H7 (cell line): ENCODE data around the gene CPT1C. TPM values are rescaled to one million over a fixed set of nuclear protein-coding genes. Genes with fewer than 3 reads are reported as not detected.

ENCODE experiments used
- DNase-seq: peaks from one replicate; pipeline ENCODE4 v3.0.0; 2012
- H3K27me3 ChIP-seq: 2 replicates; pipeline ENCODE4 v1.6.0; 2011; ENCODE audit warnings: mild to moderate bottlenecking, low read length; ENCODE audit not compliant: control insufficient read depth, insufficient read depth
- H3K36me3 ChIP-seq: replicated peaks from 2 replicates; pipeline ENCODE4 v1.5.1; 2011; ENCODE audit warnings: low read length; ENCODE audit not compliant: control insufficient read depth, insufficient read depth
- H3K4me3 ChIP-seq: 2 replicates; pipeline ENCODE4 v1.5.1; 2011; ENCODE audit warnings: low read depth, mild to moderate bottlenecking, control low read depth, low read length, moderate library complexity; ENCODE audit not compliant: insufficient read depth
- total RNA-seq: library from RNA; depleted of rRNA; stranded (reverse); fragments of >200 nt; shearing (Covaris generic); gene quantifications from 2 replicates; pipeline ENCODE4 v1.2.3, GENCODE V29; 2014; rRNA removed

CPT1C gene
- total RNA-seq: 25.8 and 28.9 TPM in 2 replicates

GRCh38 chr19:49690656-49691242 lies at the start of gene CPT1C:
Gene CPT1C (plus strand): TSS chr19:49691116. CDS start chr19:49692253, 1,137 bp downstream.
- peaks cover 12% of the 10 kb centered on the region for H3K36me3 ChIP-seq
- H3K27me3 ChIP-seq: no peaks in the 10 kb centered on the region
- DNase-seq: peak; percentile 96
- peak within 1 kb of the TSS; percentile 74 for H3K4me3 ChIP-seq

DNA sequence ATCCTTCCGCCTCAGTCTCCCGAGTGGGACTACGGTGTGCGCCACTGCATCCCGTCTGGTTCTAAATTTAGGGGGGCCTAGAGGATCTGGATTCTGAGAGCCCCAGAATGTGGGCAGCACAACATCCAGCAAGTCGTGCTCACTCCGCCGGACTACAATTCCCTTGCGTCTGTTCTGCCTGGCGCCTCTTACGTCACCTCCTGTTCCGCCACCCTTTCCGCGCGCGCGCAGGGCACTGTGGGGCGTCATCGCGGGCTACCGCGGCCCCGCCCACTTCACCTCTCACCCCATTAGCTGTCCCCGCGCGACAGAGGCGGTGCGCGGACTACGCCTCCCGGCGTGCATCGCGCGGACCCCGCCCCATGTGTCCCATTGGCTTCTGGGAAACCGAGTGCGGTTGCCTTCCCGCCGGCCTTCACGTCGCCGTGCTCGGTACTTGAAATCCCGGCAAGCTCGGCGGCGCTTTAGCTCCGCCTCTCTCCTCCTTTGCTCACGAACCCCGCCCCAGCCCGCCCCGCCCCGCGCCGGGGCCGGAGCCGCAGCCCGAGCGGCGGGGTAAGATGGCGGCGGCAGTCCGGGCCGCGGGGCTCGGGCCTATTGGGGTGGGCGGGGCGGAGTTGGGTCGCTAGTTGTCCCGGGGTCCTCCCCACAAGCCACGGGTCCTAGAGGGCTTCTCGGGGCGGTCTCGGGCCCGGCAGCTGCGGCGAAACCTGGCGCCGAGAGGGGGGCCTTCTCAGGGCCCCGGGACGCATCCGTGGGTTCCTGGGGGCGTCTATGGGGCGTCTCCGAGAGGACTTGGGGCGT lies 49.0 kb upstream of the CPT1C start, which contains the start of gene SCAF1:
Gene SCAF1, plus strand, starts transcription at position 522 of the 804 bp plus-strand sequence. CDS start 2,818 bp downstream, outside the sequence.
- Histone ChIP-seq H3K4me3 (peak within 1 kb of the TSS; percentile 96), H3K27me3 (no peaks in the 10 kb centered on the region), H3K36me3 (peaks cover 8% of the 10 kb centered on the region)
- peak; percentile 98 for DNase-seq

GRCh38 chr19:49642492-49643035 lies 48.4 kb upstream of the CPT1C start:
- Histone ChIP-seq H3K36me3 (peaks cover 12% of the 10 kb centered on the region), H3K27me3 (no peaks in the 10 kb centered on the region), H3K4me3 (peak overlapping the region; percentile 96)
- DNase-seq: peak; percentile 71

DNA sequence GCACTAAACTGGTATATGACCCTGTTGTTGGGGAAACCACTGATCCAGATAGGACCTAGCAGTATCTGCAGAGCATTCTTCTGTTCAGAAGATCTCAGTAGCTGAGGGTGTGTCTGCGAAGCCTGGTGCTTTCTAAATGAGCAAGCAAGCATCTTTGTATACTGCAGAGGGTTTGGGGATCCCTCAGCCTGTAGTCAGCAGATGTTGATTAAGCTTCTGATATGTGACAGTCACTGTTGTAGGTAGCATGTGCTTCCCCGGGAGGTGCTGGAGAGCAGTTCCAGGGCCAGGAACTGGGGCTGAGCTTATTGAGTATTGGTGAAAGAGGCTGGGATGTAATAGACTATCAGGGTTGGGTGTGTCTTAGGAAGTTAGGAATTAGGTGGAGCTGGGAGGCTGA lies 47.5 kb upstream of the CPT1C start:
- Histone ChIP-seq H3K36me3 (peaks cover 13% of the 10 kb centered on the region), H3K27me3 (no peaks in the 10 kb centered on the region), H3K4me3 (no peak overlapping the region)
- peak; percentile 53 for DNase-seq

- peak; percentile 38 for DNase-seq
- Histone ChIP-seq H3K4me3 (no peak overlapping the region), H3K27me3 (no peaks in the 10 kb centered on the region), H3K36me3 (peaks cover 22% of the 10 kb centered on the region)
Measured at GRCh38 chr19:49645592-49645991, 45.3 kb upstream of the CPT1C start.

GRCh38 chr19:49645995-49646394 lies 44.9 kb upstream of the CPT1C start:
- peak; percentile 42 for DNase-seq
- peaks cover 22% of the 10 kb centered on the region for H3K36me3 ChIP-seq
- H3K27me3 ChIP-seq: no peaks in the 10 kb centered on the region
- H3K4me3 ChIP-seq: no peak overlapping the region

GRCh38 chr19:49646586-49646985 lies 44.3 kb upstream of the CPT1C start:
- peak; percentile 37 for DNase-seq
- peaks cover 22% of the 10 kb centered on the region for H3K36me3 ChIP-seq
- H3K4me3 ChIP-seq: no peak overlapping the region
- H3K27me3 ChIP-seq: no peaks in the 10 kb centered on the region

- Histone ChIP-seq H3K27me3 (no peaks in the 10 kb centered on the region), H3K36me3 (peaks cover 30% of the 10 kb centered on the region), H3K4me3 (no peak overlapping the region)
- peak; percentile 59 for DNase-seq
Measured at GRCh38 chr19:49651029-49651819, 39.7 kb upstream of the CPT1C start.

GRCh38 chr19:49651820-49652550 lies 38.9 kb upstream of the CPT1C start:
- H3K4me3 ChIP-seq: no peak overlapping the region
- DNase-seq: peak; percentile 64
- no peaks in the 10 kb centered on the region for H3K27me3 ChIP-seq
- peaks cover 30% of the 10 kb centered on the region for H3K36me3 ChIP-seq

- Histone ChIP-seq H3K27me3 (no peaks in the 10 kb centered on the region), H3K4me3 (no peak overlapping the region), H3K36me3 (peaks cover 28% of the 10 kb centered on the region)
- DNase-seq: no peak
Measured at GRCh38 chr19:49652551-49653465, 38.1 kb upstream of the CPT1C start.

GRCh38 chr19:49653466-49653806 lies 37.5 kb upstream of the CPT1C start:
- Histone ChIP-seq H3K4me3 (no peak overlapping the region), H3K36me3 (peaks cover 28% of the 10 kb centered on the region), H3K27me3 (no peaks in the 10 kb centered on the region)
- no peak for DNase-seq

GRCh38 chr19:49654581-49654980 lies 36.3 kb upstream of the CPT1C start:
- DNase-seq: no peak

More at GRCh38 chr19:49654581-49654980, 36.3 kb upstream of the CPT1C start:
- Histone ChIP-seq H3K27me3 (no peaks in the 10 kb centered on the region), H3K4me3 (no peak overlapping the region), H3K36me3 (peaks cover 36% of the 10 kb centered on the region)
